ENCODE measurements around the gene ETFA. TPM values are rescaled to one million over a fixed set of nuclear protein-coding genes. Genes with fewer than 3 reads are reported as not detected.
"Not testable (repeated sequence)": the region's sequence is repeated elsewhere in the genome, so short reads cannot be mapped to it uniquely, and the experiment has no call there.

Gene ETFA
- total RNA-seq, 2 experiments from 2014 or later, result 100 to 136 TPM

- Mint-ChIP-seq H3K27me3 (no peaks in the 10 kb centered on the region), H3K9me3 (ENCODE audit: low read depth) (peaks cover 28% of the 10 kb centered on the region), H3K4me3 (no peak overlapping the region), H3K27ac (no peak overlapping the region), H3K36me3 (ENCODE audit: low read depth) (peaks cover 88% of the 10 kb centered on the region), H3K4me1 (no peaks in the 10 kb centered on the region)
- no peak for ATAC-seq
- ChIA-PET CTCF (no interaction called here), POLR2A (no interaction called here)
- intact Hi-C loops (cut with DNase I, micrococcal nuclease), result no loop called here
- no peak for DNase-seq
Observed at GRCh38 chr15:76267077-76267476, 44.2 kb downstream of the ETFA start.

GRCh38 chr15:76265769-76266168, 45.5 kb downstream of the ETFA start:
- H3K4me1 Mint-ChIP-seq; H3K27me3 Mint-ChIP-seq; H3K4me3 Mint-ChIP-seq; DNase-seq; POLR2A ChIA-PET; ATAC-seq; H3K27ac Mint-ChIP-seq; intact Hi-C loops (cut with DNase I, micrococcal nuclease): not testable (repeated sequence)
- peaks cover 88% of the 10 kb centered on the region for H3K36me3 Mint-ChIP-seq (ENCODE audit: low read depth)
- CTCF ChIA-PET, result interaction anchor here (0.7 to 1.6 kb wide), 3 partner anchors 12 to 689 kb away, joined by 3 to 4 read pairs (median 3); no protein-coding TSS in a partner anchor
- peaks cover 28% of the 10 kb centered on the region for H3K9me3 Mint-ChIP-seq (ENCODE audit: low read depth)

GRCh38 chr15:76260246-76260938, 50.9 kb downstream of the ETFA start:
- POLR2A ChIA-PET, result no interaction called here
- no peaks in the 10 kb centered on the region for H3K4me1 Mint-ChIP-seq
- intact Hi-C loops (cut with DNase I, micrococcal nuclease), result no loop called here
- CTCF ChIA-PET, result no interaction called here
- no peak overlapping the region for H3K27ac Mint-ChIP-seq
- no peak overlapping the region for H3K4me3 Mint-ChIP-seq
- H3K27me3 Mint-ChIP-seq, result no peaks in the 10 kb centered on the region
- no peak for ATAC-seq
- peaks cover 16% of the 10 kb centered on the region for H3K9me3 Mint-ChIP-seq (ENCODE audit: low read depth)
- peaks cover 71% of the 10 kb centered on the region for H3K36me3 Mint-ChIP-seq (ENCODE audit: low read depth)
- DNase-seq, result no peak

GRCh38 chr15:76259392-76259791, 51.9 kb downstream of the ETFA start:
- no peak for DNase-seq
- H3K4me3 Mint-ChIP-seq, result no peak overlapping the region
- H3K4me1 Mint-ChIP-seq, result no peaks in the 10 kb centered on the region
- H3K27me3 Mint-ChIP-seq, result no peaks in the 10 kb centered on the region
- H3K27ac Mint-ChIP-seq, result no peak overlapping the region
- H3K36me3 Mint-ChIP-seq (ENCODE audit: low read depth), result peaks cover 61% of the 10 kb centered on the region
- no peak for ATAC-seq
- CTCF ChIA-PET, result interaction anchor here (1.4 kb wide), 1 partner anchor 27 kb away, joined by 5 read pairs; no protein-coding TSS in a partner anchor
- intact Hi-C loops (cut with DNase I, micrococcal nuclease), result no loop called here
- POLR2A ChIA-PET, result interaction anchor here (0.6 kb wide), 1 partner anchor 23 kb away, joined by 3 read pairs; no protein-coding TSS in a partner anchor
- peaks cover 12% of the 10 kb centered on the region for H3K9me3 Mint-ChIP-seq (ENCODE audit: low read depth)

GRCh38 chr15:76258460-76258859, 52.8 kb downstream of the ETFA start:
- POLR2A ChIA-PET, result no interaction called here
- CTCF ChIA-PET, result interaction anchor here (1.4 kb wide), 1 partner anchor 28 kb away, joined by 5 read pairs; no protein-coding TSS in a partner anchor
- DNase-seq (no peak), ATAC-seq (no peak)
- intact Hi-C loops (cut with DNase I, micrococcal nuclease), result no loop called here
- no peak overlapping the region for H3K4me3 Mint-ChIP-seq
- peaks cover 51% of the 10 kb centered on the region for H3K36me3 Mint-ChIP-seq (ENCODE audit: low read depth)
- H3K4me1 Mint-ChIP-seq, result no peaks in the 10 kb centered on the region
- H3K27me3 Mint-ChIP-seq, result no peaks in the 10 kb centered on the region
- peaks cover 6% of the 10 kb centered on the region for H3K9me3 Mint-ChIP-seq (ENCODE audit: low read depth)
- no peak overlapping the region for H3K27ac Mint-ChIP-seq

GRCh38 chr15:76253691-76254473, 57.4 kb downstream of the ETFA start:
- ATAC-seq, result no peak
- intact Hi-C loops (cut with DNase I, micrococcal nuclease), result no loop called here
- Mint-ChIP-seq H3K27me3 (no peaks in the 10 kb centered on the region), H3K9me3 (ENCODE audit: low read depth) (no peaks in the 10 kb centered on the region), H3K36me3 (ENCODE audit: low read depth) (peaks cover 12% of the 10 kb centered on the region), H3K27ac (no peak overlapping the region), H3K4me1 (peaks cover 3% of the 10 kb centered on the region), H3K4me3 (no peak overlapping the region)
- CTCF ChIA-PET, result interaction anchor here (0.7 kb wide), 1 partner anchor 12 kb away, joined by 3 read pairs; no protein-coding TSS in a partner anchor
- POLR2A ChIA-PET, result no interaction called here
- DNase-seq, result no peak

- H3K27me3 Mint-ChIP-seq, result no peaks in the 10 kb centered on the region
- H3K4me3 Mint-ChIP-seq, result no peak overlapping the region
- H3K27ac Mint-ChIP-seq, result no peak overlapping the region
- peak; percentile 23 for ATAC-seq
- peaks cover 3% of the 10 kb centered on the region for H3K4me1 Mint-ChIP-seq
- H3K36me3 Mint-ChIP-seq (ENCODE audit: low read depth), result peaks cover 6% of the 10 kb centered on the region
- intact Hi-C loops (cut with DNase I, micrococcal nuclease), result no loop called here
- ChIA-PET CTCF (no interaction called here), POLR2A (no interaction called here)
- H3K9me3 Mint-ChIP-seq (ENCODE audit: low read depth), result no peaks in the 10 kb centered on the region
- no peak for DNase-seq
Observed at GRCh38 chr15:76252249-76252648, 59.0 kb downstream of the ETFA start.

- intact Hi-C loops (cut with DNase I, micrococcal nuclease), result no loop called here
- Mint-ChIP-seq H3K4me3 (no peak overlapping the region), H3K27me3 (no peaks in the 10 kb centered on the region), H3K27ac (no peak overlapping the region), H3K9me3 (ENCODE audit: low read depth) (no peaks in the 10 kb centered on the region), H3K36me3 (ENCODE audit: low read depth) (peaks cover 3% of the 10 kb centered on the region), H3K4me1 (peaks cover 3% of the 10 kb centered on the region)
- POLR2A ChIA-PET, result interaction anchor here (0.6 kb wide), 1 partner anchor 83 kb away, joined by 7 read pairs; no protein-coding TSS in a partner anchor
- DNase-seq (no peak), ATAC-seq (no peak)
- CTCF ChIA-PET, result no interaction called here
Observed at GRCh38 chr15:76251717-76252116, 59.6 kb downstream of the ETFA start.

GRCh38 chr15:76245072-76245610, 66.1 kb downstream of the ETFA start:
- Mint-ChIP-seq H3K27ac (no peak overlapping the region), H3K27me3 (no peaks in the 10 kb centered on the region), H3K36me3 (ENCODE audit: low read depth) (peaks cover 6% of the 10 kb centered on the region), H3K4me1 (no peaks in the 10 kb centered on the region), H3K9me3 (ENCODE audit: low read depth) (no peaks in the 10 kb centered on the region), H3K4me3 (no peak overlapping the region)
- no peak for DNase-seq
- POLR2A ChIA-PET, result no interaction called here
- intact Hi-C loops (cut with DNase I, micrococcal nuclease), result loop anchor here in 1 of 2 experiments (5.0 kb wide), 1 partner anchor 1482 kb away; no protein-coding TSS in a partner anchor
- CTCF ChIA-PET, result interaction anchor here (0.6 to 2.2 kb wide), 4 partner anchors 9 to 407 kb away, joined by 3 to 7 read pairs (median 4); no protein-coding TSS in a partner anchor
- no peak for ATAC-seq

GRCh38 chr15:76239786-76240185, 71.5 kb downstream of the ETFA start:
- Mint-ChIP-seq H3K9me3 (ENCODE audit: low read depth) (no peaks in the 10 kb centered on the region), H3K4me1 (no peaks in the 10 kb centered on the region), H3K36me3 (ENCODE audit: low read depth) (peaks cover 6% of the 10 kb centered on the region), H3K27ac (no peak overlapping the region), H3K4me3 (no peak overlapping the region), H3K27me3 (no peaks in the 10 kb centered on the region)
- intact Hi-C loops (cut with DNase I, micrococcal nuclease), result loop anchor here (5.0 to 10.0 kb wide), 4 partner anchors 43 to 625 kb away; no protein-coding TSS in a partner anchor
- CTCF ChIA-PET, result no interaction called here
- ATAC-seq, result no peak
- no peak for DNase-seq
- POLR2A ChIA-PET, result no interaction called here

- no peaks in the 10 kb centered on the region for H3K4me1 Mint-ChIP-seq
- no peak for ATAC-seq
Observed at GRCh38 chr15:76236350-76236749, 74.9 kb downstream of the ETFA start.

More at GRCh38 chr15:76236350-76236749, 74.9 kb downstream of the ETFA start:
- intact Hi-C loops (cut with DNase I, micrococcal nuclease), result loop anchor here (5.0 to 10.0 kb wide), 3 partner anchors 62 to 628 kb away; no protein-coding TSS in a partner anchor
- ChIA-PET POLR2A (no interaction called here), CTCF (interaction anchor here (0.9 to 1.5 kb wide), 6 partner anchors 8 to 630 kb away, joined by 3 to 7 read pairs (median 5); no protein-coding TSS in a partner anchor)
- Mint-ChIP-seq H3K9me3 (ENCODE audit: low read depth) (no peaks in the 10 kb centered on the region), H3K27me3 (no peaks in the 10 kb centered on the region), H3K27ac (no peak overlapping the region), H3K4me3 (no peak overlapping the region), H3K36me3 (ENCODE audit: low read depth) (peaks cover 4% of the 10 kb centered on the region)
- DNase-seq, result no peak
